ENCODE results near the gene C19orf47.

- no peak for TF ChIP-seq CTCF (IDR thresholded peaks at IDR 0.05)
- TF ChIP-seq POLR2A (IDR thresholded peaks at IDR 0.05): no peak
Measured at GRCh38 chr19:40309666-40310065, 38.5 kb downstream of the C19orf47 start.
